GM21526 (cell line): ENCODE results near the gene NEBL.

Experiments used
- ATAC-seq: cut with Tn5 transposase; IDR thresholded peaks from one replicate; pipeline ENCODE4 v1.9.1; 2021; ENCODE audit warnings: moderate library complexity; ENCODE audit not compliant: unreplicated experiment, low FRiP score

Gene NEBL

GRCh38 chr10:20903635-20904390, 6.7 kb upstream of the NEBL start:
- no peak for ATAC-seq

GRCh38 chr10:20901110-20901509, 4.0 kb upstream of the NEBL start:
- no peak for ATAC-seq

- no peak for ATAC-seq
Measured at GRCh38 chr10:20898866-20899535, 1.9 kb upstream of the NEBL start.

- ATAC-seq: no peak
Measured at GRCh38 chr10:20893297-20893696, 3.8 kb downstream of the NEBL start.

- no peak for ATAC-seq
Measured at GRCh38 chr10:20892796-20893195, 4.3 kb downstream of the NEBL start.

- no peak for ATAC-seq
Measured at GRCh38 chr10:20892011-20892585, 5.0 kb downstream of the NEBL start.

GRCh38 chr10:20891338-20891714, 5.8 kb downstream of the NEBL start:
- no peak for ATAC-seq

- ATAC-seq: no peak
Measured at GRCh38 chr10:20890491-20891337, 6.4 kb downstream of the NEBL start.

GRCh38 chr10:20890009-20890408, 7.1 kb downstream of the NEBL start:
- no peak for ATAC-seq

- ATAC-seq: no peak
Measured at GRCh38 chr10:20888620-20889330, 8.3 kb downstream of the NEBL start.

- no peak for ATAC-seq
Measured at GRCh38 chr10:20887706-20888555, 9.2 kb downstream of the NEBL start.

- ATAC-seq: no peak
Measured at GRCh38 chr10:20885678-20886077, 11.4 kb downstream of the NEBL start.

- ATAC-seq: no peak
Measured at GRCh38 chr10:20883552-20883951, 13.6 kb downstream of the NEBL start.

- no peak for ATAC-seq
Measured at GRCh38 chr10:20882091-20882490, 15.0 kb downstream of the NEBL start.

GRCh38 chr10:20879136-20879535, 18.0 kb downstream of the NEBL start:
- ATAC-seq: no peak

GRCh38 chr10:20877986-20878983, 18.8 kb downstream of the NEBL start:
- ATAC-seq: no peak

- no peak for ATAC-seq
Measured at GRCh38 chr10:20877554-20877953, 19.6 kb downstream of the NEBL start.

GRCh38 chr10:20874261-20874660, 22.9 kb downstream of the NEBL start:
- ATAC-seq: no peak
